Neural progenitor cell (in vitro differentiated cells): ENCODE measurements around the gene DNAJC18.

Source experiments
- EZH2 ChIP-seq: fragments of 200-600 bp; sonication (generic); IDR thresholded peaks from 2 replicates; pipeline ENCODE4 v1.6.1; 2017; ENCODE audit warnings: antibody characterized with exemption, mild to moderate bottlenecking, moderate library complexity
- TF ChIP-seq, protein P1 (sequence below): fragments of 200-600 bp; sonication (generic); IDR thresholded peaks from 2 replicates; pipeline ENCODE4 v1.5.1; 2017; ENCODE audit warnings: antibody characterized with exemption, mild to moderate bottlenecking

GRCh38 chr5:139364466-139364865 lies 74.9 kb downstream of the DNAJC18 start:
- TF ChIP-seq, protein P1, sequence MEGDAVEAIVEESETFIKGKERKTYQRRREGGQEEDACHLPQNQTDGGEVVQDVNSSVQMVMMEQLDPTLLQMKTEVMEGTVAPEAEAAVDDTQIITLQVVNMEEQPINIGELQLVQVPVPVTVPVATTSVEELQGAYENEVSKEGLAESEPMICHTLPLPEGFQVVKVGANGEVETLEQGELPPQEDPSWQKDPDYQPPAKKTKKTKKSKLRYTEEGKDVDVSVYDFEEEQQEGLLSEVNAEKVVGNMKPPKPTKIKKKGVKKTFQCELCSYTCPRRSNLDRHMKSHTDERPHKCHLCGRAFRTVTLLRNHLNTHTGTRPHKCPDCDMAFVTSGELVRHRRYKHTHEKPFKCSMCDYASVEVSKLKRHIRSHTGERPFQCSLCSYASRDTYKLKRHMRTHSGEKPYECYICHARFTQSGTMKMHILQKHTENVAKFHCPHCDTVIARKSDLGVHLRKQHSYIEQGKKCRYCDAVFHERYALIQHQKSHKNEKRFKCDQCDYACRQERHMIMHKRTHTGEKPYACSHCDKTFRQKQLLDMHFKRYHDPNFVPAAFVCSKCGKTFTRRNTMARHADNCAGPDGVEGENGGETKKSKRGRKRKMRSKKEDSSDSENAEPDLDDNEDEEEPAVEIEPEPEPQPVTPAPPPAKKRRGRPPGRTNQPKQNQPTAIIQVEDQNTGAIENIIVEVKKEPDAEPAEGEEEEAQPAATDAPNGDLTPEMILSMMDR: no peak
- TF ChIP-seq EZH2: no peak
